Measurements from ENCODE around the gene MTOR. TPM values are rescaled to one million over a fixed set of nuclear protein-coding genes. Genes with fewer than 3 reads are reported as not detected.

Gene MTOR
- polyA plus RNA-seq, 3 donors, result 2.0 to 29.4 (median 3.3) TPM

GRCh38 chr1:11114966-11115365 lies 147.4 kb downstream of the MTOR start:
- Mint-ChIP-seq H3K9me3 (peaks cover 0 to 1% (median 0%) of the 10 kb centered on the region in 7 donors), H3K4me1 (no peaks in the 10 kb centered on the region), H3K4me3 (no peak overlapping the region), H3K36me3 (peaks cover 73 to 88% of the 10 kb centered on the region in 2 donors), H3K27me3 (ENCODE audit: low read depth in 3 of 3) (peaks cover 0 to 1% (median 0%) of the 10 kb centered on the region in 3 donors), H3K27ac (peak overlapping the region in 2 of 7 donors; percentile 5 to 22)
- Histone ChIP-seq H3K79me2 (ENCODE audit: insufficient read depth, low read length) (no peaks in the 10 kb centered on the region), H2AFZ (ENCODE audit: insufficient read depth, low read depth, low read length, poor library complexity, severe bottlenecking) (no peak overlapping the region), H3K36me3 (replicated peaks in 1 of 2; ENCODE audit: control insufficient read depth in 1 of 2, insufficient read depth in 2 of 2, low read length in 2 of 2) (peaks cover 67 to 93% of the 10 kb centered on the region in 2 donors), H4K20me1 (ENCODE audit: insufficient read depth, low read length) (no peaks in the 10 kb centered on the region), H3K27ac (ENCODE audit: low read depth in 1 of 2, low read length in 2 of 2) (no peak overlapping the region), H3K4me3 (replicated peaks in 1 of 3; ENCODE audit: low read depth in 2 of 3, low read length in 3 of 3) (no peak overlapping the region), H3K4me1 (ENCODE audit: control insufficient read depth in 1 of 2, insufficient read depth in 2 of 2, low read length in 2 of 2) (no peaks in the 10 kb centered on the region), H3K9me3 (replicated peaks in 1 of 2; ENCODE audit: control insufficient read depth in 1 of 2, insufficient read depth in 1 of 2, low read length in 2 of 2) (no peaks in the 10 kb centered on the region), H3K4me2 (replicated peaks; ENCODE audit: extremely low read depth, low read length, poor library complexity, severe bottlenecking) (no peak overlapping the region), H3K27me3 (ENCODE audit: control insufficient read depth in 2 of 2, insufficient read depth in 2 of 2, low read length in 2 of 2) (no peaks in the 10 kb centered on the region), H3K9ac (ENCODE audit: insufficient read depth, low read length, poor library complexity, severe bottlenecking) (no peak overlapping the region)
- intact Hi-C loops (cut with micrococcal nuclease), result no loop called here
- DNase-seq, result no peak
- 100% methylated on average over 2 of the region's 3 CpGs for WGBS (ENCODE audit: insufficient coverage)
- TF ChIP-seq, protein P1, sequence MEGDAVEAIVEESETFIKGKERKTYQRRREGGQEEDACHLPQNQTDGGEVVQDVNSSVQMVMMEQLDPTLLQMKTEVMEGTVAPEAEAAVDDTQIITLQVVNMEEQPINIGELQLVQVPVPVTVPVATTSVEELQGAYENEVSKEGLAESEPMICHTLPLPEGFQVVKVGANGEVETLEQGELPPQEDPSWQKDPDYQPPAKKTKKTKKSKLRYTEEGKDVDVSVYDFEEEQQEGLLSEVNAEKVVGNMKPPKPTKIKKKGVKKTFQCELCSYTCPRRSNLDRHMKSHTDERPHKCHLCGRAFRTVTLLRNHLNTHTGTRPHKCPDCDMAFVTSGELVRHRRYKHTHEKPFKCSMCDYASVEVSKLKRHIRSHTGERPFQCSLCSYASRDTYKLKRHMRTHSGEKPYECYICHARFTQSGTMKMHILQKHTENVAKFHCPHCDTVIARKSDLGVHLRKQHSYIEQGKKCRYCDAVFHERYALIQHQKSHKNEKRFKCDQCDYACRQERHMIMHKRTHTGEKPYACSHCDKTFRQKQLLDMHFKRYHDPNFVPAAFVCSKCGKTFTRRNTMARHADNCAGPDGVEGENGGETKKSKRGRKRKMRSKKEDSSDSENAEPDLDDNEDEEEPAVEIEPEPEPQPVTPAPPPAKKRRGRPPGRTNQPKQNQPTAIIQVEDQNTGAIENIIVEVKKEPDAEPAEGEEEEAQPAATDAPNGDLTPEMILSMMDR (IDR thresholded peaks at IDR 0.05), result no peak

DNA sequence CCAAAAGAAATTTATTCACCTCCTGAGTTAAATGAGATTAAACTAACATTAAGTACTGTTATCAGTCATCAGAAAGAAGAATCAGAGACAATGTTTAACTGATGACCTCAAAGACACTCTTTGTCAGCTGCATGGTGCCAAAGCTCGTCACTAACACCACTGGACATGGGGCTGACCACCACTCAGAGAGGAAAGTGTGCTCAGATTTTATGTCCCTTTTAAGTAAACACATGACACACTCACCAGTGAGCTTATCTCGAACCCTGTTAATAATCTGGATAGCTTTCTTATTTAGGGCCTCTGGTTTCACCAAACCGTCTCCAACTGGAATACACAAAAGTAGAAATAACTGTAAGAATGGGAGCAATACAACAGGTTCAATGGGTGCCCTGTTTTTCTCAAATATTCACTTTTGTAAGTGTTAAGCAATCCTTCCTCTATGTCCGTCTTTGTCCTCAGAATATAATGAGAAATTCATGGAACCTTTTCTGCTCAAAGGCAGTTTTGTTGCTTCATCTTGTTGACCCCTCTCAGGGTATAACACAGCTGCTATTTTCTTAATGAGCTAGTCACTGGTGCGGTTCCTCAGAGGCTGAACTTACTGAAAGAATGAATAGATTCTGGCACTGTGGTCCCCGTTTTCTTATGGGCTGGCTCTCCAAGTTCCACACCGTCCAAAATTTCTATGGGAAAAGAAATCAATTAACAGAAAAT lies 153.1 kb downstream of the MTOR start:
- no peaks in the 10 kb centered on the region for H3K4me1 Mint-ChIP-seq
- H3K9me3 Mint-ChIP-seq, result peaks cover 0 to 1% (median 0%) of the 10 kb centered on the region in 7 donors
- 96% methylated on average over 3 of the region's 7 CpGs for WGBS (ENCODE audit: insufficient coverage)
- Histone ChIP-seq H3K4me3 (replicated peaks in 1 of 3; ENCODE audit: low read depth in 2 of 3, low read length in 3 of 3) (no peak overlapping the region), H3K4me1 (ENCODE audit: control insufficient read depth in 1 of 2, insufficient read depth in 2 of 2, low read length in 2 of 2) (no peaks in the 10 kb centered on the region), H3K27me3 (ENCODE audit: control insufficient read depth in 2 of 2, insufficient read depth in 2 of 2, low read length in 2 of 2) (no peaks in the 10 kb centered on the region), H3K27ac (ENCODE audit: low read depth in 1 of 2, low read length in 2 of 2) (no peak overlapping the region), H3K9ac (ENCODE audit: insufficient read depth, low read length, poor library complexity, severe bottlenecking) (no peak overlapping the region), H3K9me3 (replicated peaks in 1 of 2; ENCODE audit: control insufficient read depth in 1 of 2, insufficient read depth in 1 of 2, low read length in 2 of 2) (no peaks in the 10 kb centered on the region), H2AFZ (ENCODE audit: insufficient read depth, low read depth, low read length, poor library complexity, severe bottlenecking) (no peak overlapping the region), H3K4me2 (replicated peaks; ENCODE audit: extremely low read depth, low read length, poor library complexity, severe bottlenecking) (no peak overlapping the region), H3K36me3 (replicated peaks in 1 of 2; ENCODE audit: control insufficient read depth in 1 of 2, insufficient read depth in 2 of 2, low read length in 2 of 2) (peaks cover 67 to 89% of the 10 kb centered on the region in 2 donors), H3K79me2 (ENCODE audit: insufficient read depth, low read length) (no peaks in the 10 kb centered on the region), H4K20me1 (ENCODE audit: insufficient read depth, low read length) (no peaks in the 10 kb centered on the region)
- no peak for DNase-seq
- TF ChIP-seq, protein P1 (IDR thresholded peaks at IDR 0.05), result no peak
- peaks cover 0 to 2% (median 0%) of the 10 kb centered on the region in 3 donors for H3K27me3 Mint-ChIP-seq (ENCODE audit: low read depth in 3 of 3)
- no peak overlapping the region for H3K27ac Mint-ChIP-seq
- no peak overlapping the region for H3K4me3 Mint-ChIP-seq
- peaks cover 79 to 90% of the 10 kb centered on the region in 2 donors for H3K36me3 Mint-ChIP-seq
- intact Hi-C loops (cut with micrococcal nuclease), result loop anchor here in 1 of 2 donors (10.0 kb wide), 1 partner anchor 146 kb away; no protein-coding TSS in a partner anchor
